ENCODE measurements around the gene RDM1.

Gene RDM1

GRCh38 chr17:35934760-35935159 lies 4.2 kb upstream of the RDM1 start:
- no peak for DNase-seq (ENCODE audit: low read depth in 2 of 2, low spot score in 1 of 2)

GRCh38 chr17:35932586-35932985 lies 2.0 kb upstream of the RDM1 start:
- no peak for DNase-seq (ENCODE audit: low read depth in 2 of 2, low spot score in 1 of 2)

GRCh38 chr17:35931794-35932425 lies 1.3 kb upstream of the RDM1 start:
- no peak for DNase-seq (ENCODE audit: low read depth in 2 of 2, low spot score in 1 of 2)

GRCh38 chr17:35927714-35928113 lies 2.9 kb downstream of the RDM1 start:
- no peak for DNase-seq (ENCODE audit: low read depth in 2 of 2, low spot score in 1 of 2)

GRCh38 chr17:35923609-35924114 lies 6.9 kb downstream of the RDM1 start:
- no peak for DNase-seq (ENCODE audit: low read depth in 2 of 2, low spot score in 1 of 2)

GRCh38 chr17:35920229-35920628 lies 10.3 kb downstream of the RDM1 start:
- no peak for DNase-seq (ENCODE audit: low read depth in 2 of 2, low spot score in 1 of 2)

GRCh38 chr17:35918665-35919064 lies 11.9 kb downstream of the RDM1 start:
- no peak for DNase-seq (ENCODE audit: low read depth in 2 of 2, low spot score in 1 of 2)

GRCh38 chr17:35917519-35918213 lies 12.9 kb downstream of the RDM1 start:
- DNase-seq (ENCODE audit: low read depth in 2 of 2, low spot score in 1 of 2): no peak

GRCh38 chr17:35915153-35915964 lies 15.2 kb downstream of the RDM1 start:
- DNase-seq (ENCODE audit: low read depth in 2 of 2, low spot score in 1 of 2): no peak

GRCh38 chr17:35914354-35914753 lies 16.2 kb downstream of the RDM1 start:
- no peak for DNase-seq (ENCODE audit: low read depth in 2 of 2, low spot score in 1 of 2)

GRCh38 chr17:35913609-35914008 lies 17.0 kb downstream of the RDM1 start:
- DNase-seq (ENCODE audit: low read depth in 2 of 2, low spot score in 1 of 2): no peak

GRCh38 chr17:35912942-35913341 lies 17.6 kb downstream of the RDM1 start:
- no peak for DNase-seq (ENCODE audit: low read depth in 2 of 2, low spot score in 1 of 2)

- DNase-seq (ENCODE audit: low read depth in 2 of 2, low spot score in 1 of 2): no peak
Observed at GRCh38 chr17:35912339-35912912, 18.1 kb downstream of the RDM1 start.

GRCh38 chr17:35909408-35909807 lies 21.2 kb downstream of the RDM1 start:
- no peak for DNase-seq (ENCODE audit: low read depth in 2 of 2, low spot score in 1 of 2)

- DNase-seq (ENCODE audit: low read depth in 2 of 2, low spot score in 1 of 2): no peak
Observed at GRCh38 chr17:35907691-35908090, 22.9 kb downstream of the RDM1 start.

GRCh38 chr17:35906926-35907637 lies 23.5 kb downstream of the RDM1 start:
- no peak for DNase-seq (ENCODE audit: low read depth in 2 of 2, low spot score in 1 of 2)

- DNase-seq (ENCODE audit: low read depth in 2 of 2, low spot score in 1 of 2): no peak
Observed at GRCh38 chr17:35906191-35906925, 24.2 kb downstream of the RDM1 start.

GRCh38 chr17:35903451-35903850 lies 27.1 kb downstream of the RDM1 start:
- no peak for DNase-seq (ENCODE audit: low read depth in 2 of 2, low spot score in 1 of 2)

GRCh38 chr17:35901631-35902175 lies 28.9 kb downstream of the RDM1 start:
- DNase-seq (ENCODE audit: low read depth in 2 of 2, low spot score in 1 of 2): no peak

All from stimulated activated CD8-positive, alpha-beta memory T cell treated with anti-CD3 and anti-CD28 coated beads, Interleukin-4, amount 100 ng/mL, for 1 hour (primary cell).